Measurements from ENCODE around the gene IQGAP2. TPM values are rescaled to one million over a fixed set of nuclear protein-coding genes. Genes with fewer than 3 reads are reported as not detected.

The IQGAP2 gene
- total and polyA plus RNA-seq, 2 of the 8 experiments (the other 6 are each of a cell fraction or from before 2014, with no cell fraction given): 19.7 to 66.0 TPM

GRCh38 chr5:76701298-76701697 lies 298.2 kb downstream of the IQGAP2 start:
- no peak for DNase-seq (ENCODE audit: low read depth in 1 of 2, low spot score in 2 of 2)
- H2BK20ac ChIP-seq (ENCODE audit: low read length): no peak overlapping the region
- no peak overlapping the region for H3K56ac ChIP-seq (replicated peaks; ENCODE audit: insufficient read length, low read depth, low read length)
- no peaks in the 10 kb centered on the region for H3K79me1 ChIP-seq (ENCODE audit: low read depth, low read length)
- no peak overlapping the region for H2BK5ac ChIP-seq (ENCODE audit: low read depth, low read length)
- H3K79me2 ChIP-seq (ENCODE audit: control insufficient read depth in 1 of 2, insufficient read depth in 2 of 2, low read length in 2 of 2): no peaks in the 10 kb centered on the region
- H3K27ac ChIP-seq (ENCODE audit: low read depth, low read length): no peak overlapping the region
- H4K8ac ChIP-seq (ENCODE audit: extremely low read depth, insufficient read depth, low read length): no peak overlapping the region
- no peak overlapping the region for H2BK15ac ChIP-seq (ENCODE audit: low read length)
- 97% methylated on average over 2 of the region's 2 CpGs; no CpG with 5 or more reads in 1 of the 2 experiments for WGBS, 2 experiments (ENCODE audit: extremely low coverage in 1 of 2, insufficient coverage in 1 of 2, insufficient read length in 1 of 2, insufficient replicate concordance in 2 of 2, low coverage in 1 of 2, low lambda C conversion rate in 2 of 2, missing lambda C conversion rate in 1 of 2)
- H4K20me1 ChIP-seq (replicated peaks in 1 of 2; ENCODE audit: control insufficient read depth in 1 of 2, insufficient read depth in 2 of 2, low read length in 2 of 2): no peaks in the 10 kb centered on the region
- no peak overlapping the region for H3K23ac ChIP-seq (ENCODE audit: insufficient read length)
- POLR2A ChIA-PET (ENCODE audit: partially characterized antibody): no interaction called here
- no peak overlapping the region for H2AK5ac ChIP-seq (ENCODE audit: low read depth, low read length)
- CTCF ChIA-PET (ENCODE audit: partially characterized antibody): no interaction called here
- H3K36me3 ChIP-seq (ENCODE audit: control insufficient read depth in 2 of 4, insufficient read depth in 4 of 4, low read length in 3 of 4): peaks cover 0 to 11% (median 3%) of the 10 kb centered on the region in 4 experiments; a peak in 3 of 8 replicates
- H3K4me3 ChIP-seq (ENCODE audit: extremely low read depth in 1 of 4, insufficient read depth in 2 of 4, low read depth in 3 of 4, low read length in 4 of 4): no peak overlapping the region
- no peak overlapping the region for H3K4me2 ChIP-seq (ENCODE audit: insufficient read depth in 1 of 2, low read depth in 2 of 2, low read length in 2 of 2)
- no peak overlapping the region for H3K9ac ChIP-seq (replicated peaks in 1 of 4; ENCODE audit: extremely low read depth in 1 of 4, low read depth in 3 of 4, low read length in 3 of 4)
- H4K91ac ChIP-seq (replicated peaks; ENCODE audit: insufficient read length, low read length): no peak overlapping the region
- FAIRE-seq: no peak
- no peaks in the 10 kb centered on the region for H3K27me3 ChIP-seq (replicated peaks in 1 of 4; ENCODE audit: control insufficient read depth in 3 of 4, extremely low read depth in 1 of 4, insufficient read depth in 3 of 4, low read length in 3 of 4)
- no peaks in the 10 kb centered on the region for H3K23me2 ChIP-seq (ENCODE audit: low read depth, low read length)
- no peak overlapping the region for H2BK12ac ChIP-seq (ENCODE audit: low read depth, low read length)
- no peak overlapping the region for H3K18ac ChIP-seq (ENCODE audit: extremely low read depth, low read length)
- no peak overlapping the region for H3K4ac ChIP-seq (replicated peaks; ENCODE audit: insufficient read length, low read depth, low read length)
- H3K9me3 ChIP-seq (ENCODE audit: insufficient read depth in 2 of 2, low read depth in 1 of 2, low read length in 1 of 2): no peaks in the 10 kb centered on the region
- H3K4me1 ChIP-seq (replicated peaks in 1 of 4; ENCODE audit: control insufficient read depth in 3 of 4, insufficient read depth in 4 of 4, low read length in 3 of 4): no peaks in the 10 kb centered on the region
- no peak overlapping the region for H2BK120ac ChIP-seq (replicated peaks; ENCODE audit: low read depth, low read length)
- H3K14ac ChIP-seq (ENCODE audit: insufficient read length): no peak overlapping the region
- no peak overlapping the region for H4K5ac ChIP-seq (ENCODE audit: insufficient read length, low read depth, low read length)
- no peak overlapping the region for H2AFZ ChIP-seq (ENCODE audit: low read length)
- TF ChIP-seq SP1 (IDR thresholded peaks at IDR 0.05; ENCODE audit: low read depth, low read length): no peak
- TF ChIP-seq CREB1 (IDR thresholded peaks at IDR 0.05): no peak
- TF ChIP-seq TBP (IDR thresholded peaks at IDR 0.05; ENCODE audit: low read depth, low read length): no peak
- no peak for TF ChIP-seq PHF8 (conservative IDR thresholded peaks at IDR 0.05; ENCODE audit: low read depth, low read length)
- TF ChIP-seq CHD1 (IDR thresholded peaks at IDR 0.05; ENCODE audit: low read depth, low read length): no peak

Data from H1 (cell line).